T-helper 1 cell treated with Interleukin-12 subunit alpha and Interleukin-12 subunit beta and Interleukin-4 antibody, amounts not matched to agents 30 μg/mL and 1 μg/mL, for 36 hours (primary cell): ENCODE measurements around the gene FLVCR1.
"Not testable (repeated sequence)": the region's sequence is repeated elsewhere in the genome, so short reads cannot be mapped to it uniquely, and the experiment has no call there.

ENCODE experiments used
- H3K27ac Mint-ChIP-seq: one replicate; pipeline ENCODE4 v1.8.0; 2021; ENCODE audit warnings: mild to moderate bottlenecking, mixed read lengths
- H3K27me3 Mint-ChIP-seq: one replicate; pipeline ENCODE4 v1.8.0; 2021; ENCODE audit warnings: low read depth, mixed read lengths
- H3K36me3 Mint-ChIP-seq: one replicate; pipeline ENCODE4 v1.8.0; 2021; ENCODE audit warnings: low read depth, mixed read lengths
- H3K4me1 Mint-ChIP-seq: one replicate; pipeline ENCODE4 v1.8.0; 2021; ENCODE audit warnings: low read depth, mixed read lengths
- H3K4me3 Mint-ChIP-seq: one replicate; pipeline ENCODE4 v1.8.0; 2021; ENCODE audit warnings: mild to moderate bottlenecking, moderate library complexity, mixed read lengths
- H3K9me3 Mint-ChIP-seq: one replicate; pipeline ENCODE4 v1.8.0; 2021; ENCODE audit warnings: mixed read lengths

The FLVCR1 gene

DNA sequence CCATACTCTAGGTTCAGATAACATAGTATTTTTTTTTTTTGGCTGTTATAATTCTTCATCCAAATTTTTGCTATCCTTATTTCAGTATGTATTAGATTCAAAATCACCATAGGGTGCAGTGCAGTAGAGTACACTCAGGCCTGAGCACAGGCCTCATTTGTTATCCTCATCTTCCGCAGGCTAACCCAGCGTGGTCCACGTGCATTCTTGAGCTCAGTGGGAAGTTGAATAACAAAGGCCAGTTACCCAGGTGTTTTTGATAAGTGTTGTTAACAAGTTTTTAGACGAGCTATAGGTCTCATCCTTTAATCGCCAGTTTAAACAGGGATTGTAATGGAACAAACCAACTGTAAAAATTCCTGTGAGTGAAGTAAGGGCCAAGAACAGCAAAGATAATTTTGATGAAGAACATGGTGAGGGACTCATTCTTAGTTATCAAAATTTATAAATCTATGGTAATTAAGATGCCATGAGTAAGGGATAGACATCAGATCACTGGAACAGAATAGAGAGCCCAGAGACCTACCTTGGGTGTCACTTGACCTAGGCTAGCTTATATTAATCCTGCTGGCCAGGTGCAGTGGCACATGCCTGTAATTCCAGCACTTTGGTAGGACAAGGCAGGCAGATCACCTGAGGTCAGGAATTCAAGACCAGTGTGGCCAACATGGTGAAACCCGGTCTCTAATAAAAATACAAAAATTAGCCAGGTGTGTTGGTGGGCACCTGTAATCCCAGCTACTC is 22.0 kb downstream of the FLVCR1 start:
- H3K4me1 Mint-ChIP-seq, result no peaks in the 10 kb centered on the region
- H3K9me3 Mint-ChIP-seq, result no peaks in the 10 kb centered on the region
- H3K27ac Mint-ChIP-seq, result no peak overlapping the region
- H3K36me3 Mint-ChIP-seq, result peaks cover 9% of the 10 kb centered on the region
- H3K4me3 Mint-ChIP-seq, result no peak overlapping the region
- H3K27me3 Mint-ChIP-seq, result no peaks in the 10 kb centered on the region

DNA sequence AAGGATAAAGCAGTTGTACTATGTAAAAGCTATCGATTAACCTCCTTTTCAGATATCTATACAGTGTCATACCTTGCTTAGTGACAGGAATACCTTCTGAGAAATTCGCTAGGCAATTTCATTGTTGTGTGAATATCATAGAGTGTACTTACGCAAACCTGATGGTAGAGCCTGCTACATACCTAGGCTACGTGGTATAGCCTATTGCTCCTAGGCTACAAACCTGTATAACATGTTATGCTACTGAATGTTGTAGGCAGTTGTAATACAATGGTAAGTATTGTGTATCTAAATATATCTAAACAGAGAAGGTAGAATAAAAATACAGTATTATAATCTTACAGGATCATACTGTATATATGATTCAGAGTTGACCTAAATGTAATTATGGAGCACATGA is 26.5 kb downstream of the FLVCR1 start:
- no peaks in the 10 kb centered on the region for H3K27me3 Mint-ChIP-seq
- H3K36me3 Mint-ChIP-seq, result peaks cover 24% of the 10 kb centered on the region
- no peaks in the 10 kb centered on the region for H3K4me1 Mint-ChIP-seq
- no peak overlapping the region for H3K27ac Mint-ChIP-seq
- H3K4me3 Mint-ChIP-seq, result no peak overlapping the region
- H3K9me3 Mint-ChIP-seq, result no peaks in the 10 kb centered on the region

DNA sequence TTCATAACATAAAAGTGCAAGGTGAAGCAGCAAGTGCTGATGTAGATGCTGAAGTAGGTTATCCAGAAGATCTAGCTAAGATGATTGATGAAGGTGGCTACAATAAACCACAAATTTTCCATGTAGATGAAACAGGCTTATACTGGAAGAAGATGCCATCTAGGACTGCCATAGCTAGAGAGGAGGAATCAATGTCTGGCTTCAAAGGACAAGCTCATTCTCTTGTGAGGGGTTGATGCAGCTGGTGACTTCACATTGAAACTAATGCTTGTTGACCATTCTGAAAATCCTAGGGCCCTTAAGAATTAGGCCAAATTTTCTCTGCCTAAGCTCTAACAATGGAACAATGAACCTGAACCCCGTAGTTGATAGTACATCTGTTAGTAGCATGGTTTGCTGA is 34.0 kb downstream of the FLVCR1 start:
- Mint-ChIP-seq H3K9me3 (no peaks in the 10 kb centered on the region), H3K4me1 (no peaks in the 10 kb centered on the region), H3K36me3 (peaks cover 53% of the 10 kb centered on the region), H3K4me3 (no peak overlapping the region), H3K27ac (no peak overlapping the region), H3K27me3 (no peaks in the 10 kb centered on the region)

DNA sequence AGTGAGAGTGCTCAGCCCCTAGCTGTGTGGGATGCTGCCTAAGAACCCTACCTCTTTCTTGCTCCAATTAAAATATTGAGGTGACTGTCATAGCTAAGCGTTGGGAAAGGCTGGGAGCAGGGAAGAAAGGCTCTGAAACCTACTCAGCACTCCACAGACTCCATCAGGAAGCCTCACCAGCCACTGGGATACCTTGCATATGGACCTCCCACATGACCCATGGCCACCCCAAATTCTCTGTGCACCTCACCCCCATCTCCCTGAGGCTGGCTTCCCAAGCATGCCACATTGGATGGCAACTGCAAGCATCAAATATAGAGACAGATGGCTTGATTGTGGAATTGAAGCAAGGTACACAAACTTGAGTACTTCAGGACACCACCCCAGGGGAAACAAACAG is 41.8 kb downstream of the FLVCR1 start:
- H3K4me3 Mint-ChIP-seq, result no peak overlapping the region
- peaks cover 37% of the 10 kb centered on the region for H3K36me3 Mint-ChIP-seq
- no peak overlapping the region for H3K27ac Mint-ChIP-seq
- H3K4me1 Mint-ChIP-seq, result no peaks in the 10 kb centered on the region
- H3K27me3 Mint-ChIP-seq, result peaks cover 6% of the 10 kb centered on the region
- peaks cover 26% of the 10 kb centered on the region for H3K9me3 Mint-ChIP-seq

DNA sequence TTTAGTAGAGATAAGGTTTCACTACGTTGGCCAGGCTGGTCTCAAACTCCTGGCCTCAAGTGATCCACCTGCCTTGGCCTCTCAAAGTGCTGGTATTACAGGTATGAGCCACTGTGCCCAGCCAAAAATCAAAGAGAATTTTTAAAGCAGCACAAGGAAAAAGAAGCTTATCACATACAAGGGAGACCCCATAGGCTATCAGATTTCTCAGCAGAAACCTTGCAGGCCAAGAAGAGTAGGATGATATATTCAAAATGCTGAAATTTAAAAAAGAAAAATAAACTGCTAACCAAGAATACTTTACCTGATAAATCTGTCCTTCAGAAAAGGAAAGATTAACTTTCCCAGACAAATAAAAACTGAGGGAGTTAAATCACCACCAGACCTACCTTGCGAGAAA is 43.2 kb downstream of the FLVCR1 start:
- Mint-ChIP-seq H3K27me3 (peaks cover 11% of the 10 kb centered on the region), H3K27ac (no peak overlapping the region), H3K4me3 (no peak overlapping the region), H3K36me3 (peaks cover 30% of the 10 kb centered on the region), H3K4me1 (no peaks in the 10 kb centered on the region), H3K9me3 (peaks cover 26% of the 10 kb centered on the region)

DNA sequence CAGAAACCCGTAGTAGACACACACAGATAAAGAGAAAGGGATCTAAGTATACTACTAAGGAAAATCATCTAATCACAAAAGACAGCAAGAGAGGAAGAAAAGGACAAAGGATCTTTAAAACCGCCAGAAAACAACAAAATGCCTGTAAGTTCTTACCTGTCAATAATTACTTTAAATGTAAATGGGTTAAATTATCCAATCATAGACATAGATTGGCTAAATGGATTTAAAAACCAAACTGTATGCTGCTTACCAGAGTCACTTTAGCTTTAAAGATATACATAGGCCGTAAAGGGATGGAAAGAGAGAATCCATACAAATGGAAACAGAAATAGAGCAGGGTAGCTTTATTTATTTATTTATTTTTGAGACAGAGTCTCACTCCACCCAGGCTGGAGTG is 44.0 kb downstream of the FLVCR1 start:
- H3K4me1 Mint-ChIP-seq, result no peaks in the 10 kb centered on the region
- H3K27ac Mint-ChIP-seq, result no peak overlapping the region
- H3K36me3 Mint-ChIP-seq, result peaks cover 28% of the 10 kb centered on the region
- peaks cover 26% of the 10 kb centered on the region for H3K9me3 Mint-ChIP-seq
- peaks cover 13% of the 10 kb centered on the region for H3K27me3 Mint-ChIP-seq
- no peak overlapping the region for H3K4me3 Mint-ChIP-seq

DNA sequence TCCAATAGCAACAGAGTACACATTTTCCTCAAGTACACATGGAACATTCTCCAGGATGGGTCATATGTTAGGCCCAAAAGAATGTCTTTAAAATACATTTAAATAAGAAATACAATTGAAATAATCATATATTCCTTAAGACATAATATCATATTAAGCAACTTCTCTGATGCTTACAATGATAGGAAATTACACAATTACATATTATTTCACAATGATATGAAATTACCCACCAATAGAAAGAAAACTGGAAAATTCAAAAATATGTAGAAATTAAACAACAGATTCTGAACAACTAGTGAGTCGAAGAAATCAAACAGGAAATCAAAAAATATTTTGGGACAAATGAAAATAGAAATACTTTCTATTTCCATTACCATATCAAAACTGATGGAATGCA is 45.6 kb downstream of the FLVCR1 start:
- no peak overlapping the region for H3K4me3 Mint-ChIP-seq
- H3K9me3 Mint-ChIP-seq, result peaks cover 26% of the 10 kb centered on the region
- no peak overlapping the region for H3K27ac Mint-ChIP-seq
- H3K36me3 Mint-ChIP-seq, result peaks cover 21% of the 10 kb centered on the region
- H3K27me3 Mint-ChIP-seq, result peaks cover 15% of the 10 kb centered on the region
- no peaks in the 10 kb centered on the region for H3K4me1 Mint-ChIP-seq

DNA sequence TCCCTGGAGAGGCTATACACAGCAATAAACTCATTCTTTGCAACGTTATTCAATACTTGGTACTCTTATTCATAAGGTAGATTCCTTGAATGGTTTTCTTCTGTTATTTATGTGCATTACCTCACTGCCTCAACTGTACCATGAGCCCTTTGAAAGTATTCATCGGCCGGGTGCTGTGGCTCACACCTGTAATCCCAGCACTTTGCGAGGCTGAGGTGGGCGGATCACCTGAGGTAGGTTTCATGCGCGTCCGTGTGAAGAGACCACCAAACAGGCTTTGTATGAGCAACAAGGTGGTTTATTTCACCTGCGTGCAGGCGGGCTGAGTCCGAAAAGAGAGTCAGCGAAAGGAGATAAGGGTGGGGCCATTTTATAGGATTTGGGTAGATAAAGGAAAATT is 50.0 kb downstream of the FLVCR1 start:
- H3K4me1 Mint-ChIP-seq, H3K27ac Mint-ChIP-seq, H3K9me3 Mint-ChIP-seq, H3K4me3 Mint-ChIP-seq, H3K36me3 Mint-ChIP-seq: not testable (repeated sequence)
- H3K27me3 Mint-ChIP-seq, result peaks cover 15% of the 10 kb centered on the region

DNA sequence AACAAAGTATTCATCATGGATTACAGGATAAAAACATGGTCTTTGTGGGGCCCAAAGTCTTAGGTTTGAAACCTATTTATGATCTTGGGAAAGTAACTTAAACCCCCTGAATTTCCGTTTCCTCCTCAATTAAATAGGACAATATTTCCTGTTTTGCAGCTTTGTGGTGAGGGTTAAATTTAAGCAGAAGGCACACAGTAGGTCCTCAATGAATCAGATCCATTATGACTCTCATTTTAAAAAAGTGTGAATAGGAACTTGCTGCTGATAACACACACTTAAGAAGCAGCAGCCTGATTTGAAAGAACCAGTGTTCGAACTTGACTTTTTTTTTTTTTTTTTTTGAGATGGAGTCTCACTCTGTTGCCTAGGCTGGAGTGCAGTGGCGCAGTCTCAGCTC is 50.9 kb downstream of the FLVCR1 start:
- H3K9me3 Mint-ChIP-seq, result no peaks in the 10 kb centered on the region
- peaks cover 11% of the 10 kb centered on the region for H3K27me3 Mint-ChIP-seq
- no peak overlapping the region for H3K4me3 Mint-ChIP-seq
- no peak overlapping the region for H3K27ac Mint-ChIP-seq
- no peaks in the 10 kb centered on the region for H3K4me1 Mint-ChIP-seq
- no peaks in the 10 kb centered on the region for H3K36me3 Mint-ChIP-seq

DNA sequence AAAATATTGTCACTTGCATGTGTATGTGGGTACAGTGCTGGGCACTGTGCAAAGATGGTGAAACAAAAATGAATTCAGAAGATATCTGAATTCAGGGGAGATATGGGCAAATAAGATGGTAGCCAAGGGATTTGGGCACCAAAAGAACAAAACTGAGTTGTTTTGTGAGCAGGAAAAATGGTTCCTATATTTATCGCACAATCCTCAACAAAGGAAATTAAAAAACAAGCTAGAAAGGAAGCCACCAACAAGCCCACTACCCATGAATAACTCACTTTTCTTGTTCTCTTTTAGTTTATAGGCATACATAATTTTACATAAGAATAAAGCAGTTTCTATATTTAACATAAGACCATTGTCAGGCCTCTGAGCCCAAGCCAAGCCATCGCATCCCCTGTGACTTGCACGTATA is 51.6 kb downstream of the FLVCR1 start:
- Mint-ChIP-seq H3K4me1 (no peaks in the 10 kb centered on the region), H3K4me3 (no peak overlapping the region), H3K27ac (no peak overlapping the region), H3K9me3 (no peaks in the 10 kb centered on the region), H3K27me3 (peaks cover 9% of the 10 kb centered on the region), H3K36me3 (no peaks in the 10 kb centered on the region)

DNA sequence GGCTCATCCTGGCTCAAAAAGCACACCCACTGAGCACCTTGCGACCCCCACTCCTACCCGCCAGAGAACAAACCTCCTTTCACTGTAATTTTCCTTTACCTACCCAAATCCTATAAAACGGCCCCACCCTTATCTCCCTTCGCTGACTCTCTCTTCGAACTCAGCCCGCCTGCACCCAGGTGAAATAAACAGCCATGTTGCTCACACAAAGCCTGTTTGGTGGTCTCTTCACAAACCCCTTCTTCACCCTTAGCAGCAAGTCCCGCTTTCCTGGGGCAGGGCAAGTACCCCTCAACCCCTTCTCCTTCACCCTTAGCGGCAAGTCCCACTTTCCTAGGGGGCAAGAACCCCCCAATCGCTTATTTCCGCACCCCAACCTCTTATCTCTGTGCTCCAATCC is 52.1 kb downstream of the FLVCR1 start:
- not testable (repeated sequence) for H3K36me3 Mint-ChIP-seq, H3K9me3 Mint-ChIP-seq, H3K4me3 Mint-ChIP-seq, H3K27ac Mint-ChIP-seq, H3K4me1 Mint-ChIP-seq
- peaks cover 12% of the 10 kb centered on the region for H3K27me3 Mint-ChIP-seq

DNA sequence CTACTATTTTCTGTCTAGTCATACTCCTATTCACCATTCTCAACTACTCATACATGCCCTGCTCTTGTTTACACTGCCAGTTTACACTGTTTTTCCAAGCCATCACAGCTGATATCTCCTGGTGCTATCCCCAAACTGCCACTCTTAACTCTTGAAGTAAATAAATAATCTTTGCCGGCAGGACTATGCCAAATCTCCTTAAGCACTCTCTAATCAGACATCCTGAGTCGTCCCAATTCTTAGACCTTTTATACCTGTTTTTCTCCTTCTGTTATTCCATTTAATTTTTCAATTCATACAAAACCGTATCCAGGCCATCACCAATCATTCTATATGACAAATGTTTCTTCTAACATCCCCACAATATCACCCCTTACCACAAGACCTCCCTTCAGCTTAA is 55.6 kb downstream of the FLVCR1 start:
- not testable (repeated sequence) for H3K4me3 Mint-ChIP-seq, H3K4me1 Mint-ChIP-seq, H3K27ac Mint-ChIP-seq, H3K36me3 Mint-ChIP-seq, H3K9me3 Mint-ChIP-seq
- peaks cover 14% of the 10 kb centered on the region for H3K27me3 Mint-ChIP-seq

DNA sequence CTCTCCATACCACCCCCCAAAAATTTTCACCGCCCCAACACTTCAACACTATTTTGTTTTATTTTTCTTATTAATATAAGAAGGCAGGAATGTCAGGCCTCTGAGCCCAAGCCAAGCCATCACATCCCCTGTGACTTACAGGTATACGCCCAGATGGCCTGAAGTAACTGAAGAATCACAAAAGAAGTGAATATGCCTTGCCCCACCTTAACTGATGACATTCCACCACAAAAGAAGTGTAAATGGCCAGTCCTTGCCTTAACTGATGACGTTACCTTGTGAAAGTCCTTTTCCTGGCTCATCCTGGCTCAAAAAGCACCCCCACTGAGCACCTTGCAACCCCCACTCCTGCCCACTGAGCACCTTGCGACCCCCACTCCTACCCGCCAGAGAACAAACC is 56.0 kb downstream of the FLVCR1 start:
- not testable (repeated sequence) for H3K27ac Mint-ChIP-seq, H3K9me3 Mint-ChIP-seq, H3K4me3 Mint-ChIP-seq, H3K36me3 Mint-ChIP-seq, H3K4me1 Mint-ChIP-seq
- peaks cover 14% of the 10 kb centered on the region for H3K27me3 Mint-ChIP-seq

DNA sequence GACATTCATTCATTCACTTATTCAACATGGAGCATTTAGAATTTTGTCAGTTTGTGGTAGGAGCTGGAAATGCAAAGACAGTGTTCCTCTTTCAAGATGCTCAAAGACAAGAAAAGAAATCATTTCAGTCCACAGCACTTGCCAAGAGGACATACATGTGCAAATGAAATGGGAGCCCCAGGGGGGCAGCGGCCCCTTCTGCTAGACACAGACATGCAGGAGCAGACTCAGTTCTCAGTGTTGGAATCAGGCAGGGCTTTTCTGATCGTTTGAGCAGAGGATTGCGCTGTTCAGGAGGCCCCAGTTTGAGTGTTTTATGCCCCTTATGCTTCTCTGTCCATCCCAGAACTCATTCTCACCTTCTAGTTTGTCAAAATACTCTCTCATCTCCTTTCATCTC is 56.7 kb downstream of the FLVCR1 start:
- H3K4me3 Mint-ChIP-seq, result no peak overlapping the region
- H3K9me3 Mint-ChIP-seq, result no peaks in the 10 kb centered on the region

DNA sequence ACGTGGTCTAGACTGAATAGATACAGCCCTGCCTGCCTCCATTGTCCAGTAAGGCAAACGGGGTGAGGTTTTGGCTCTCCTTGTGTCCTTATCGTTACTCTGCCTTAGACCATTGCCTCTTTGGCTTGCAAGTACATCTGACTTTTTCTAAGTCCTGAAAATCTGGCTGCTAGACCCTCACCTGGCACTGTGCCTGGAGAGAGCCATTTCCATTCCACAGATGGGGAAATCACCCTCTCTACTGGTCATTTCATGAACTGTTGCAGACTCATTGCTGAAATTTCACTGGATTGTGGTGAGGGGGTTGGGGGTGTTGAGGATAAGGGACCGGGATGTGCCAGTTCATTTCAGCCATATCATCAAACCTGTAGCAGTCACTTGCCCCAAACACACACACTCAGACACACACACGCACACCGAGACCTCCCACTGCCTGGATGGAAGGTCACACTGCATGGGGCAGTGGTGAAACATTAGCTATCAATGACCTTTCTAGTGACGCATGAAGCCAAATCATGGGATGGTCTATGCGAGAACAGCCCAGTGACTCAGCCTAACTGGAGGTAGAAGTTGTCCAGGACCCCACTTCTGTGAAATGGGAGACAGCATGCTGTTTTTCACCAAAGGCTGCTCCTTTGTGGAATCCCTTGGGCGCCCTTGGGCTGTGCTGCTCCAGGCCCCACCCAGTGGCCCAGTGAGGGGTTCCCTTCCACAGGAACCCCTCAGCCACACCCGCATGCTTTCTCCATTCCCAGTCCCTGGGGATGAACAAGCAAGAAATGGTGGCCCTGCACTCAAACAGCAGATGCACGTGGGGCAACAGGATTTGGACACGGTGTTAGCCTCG is 57.4 kb downstream of the FLVCR1 start:
- H3K27me3 Mint-ChIP-seq, result peaks cover 14% of the 10 kb centered on the region
- peaks cover 3% of the 10 kb centered on the region for H3K4me1 Mint-ChIP-seq
- no peaks in the 10 kb centered on the region for H3K36me3 Mint-ChIP-seq
- H3K4me3 Mint-ChIP-seq, result no peak overlapping the region
- no peaks in the 10 kb centered on the region for H3K9me3 Mint-ChIP-seq
- H3K27ac Mint-ChIP-seq, result no peak overlapping the region

More for the DNA sequence above, 56.7 kb downstream of the FLVCR1 start:
- Mint-ChIP-seq H3K27me3 (peaks cover 14% of the 10 kb centered on the region), H3K36me3 (no peaks in the 10 kb centered on the region), H3K27ac (no peak overlapping the region), H3K4me1 (peaks cover 3% of the 10 kb centered on the region)
